ENCODE data around the gene GAS2.

DNA sequence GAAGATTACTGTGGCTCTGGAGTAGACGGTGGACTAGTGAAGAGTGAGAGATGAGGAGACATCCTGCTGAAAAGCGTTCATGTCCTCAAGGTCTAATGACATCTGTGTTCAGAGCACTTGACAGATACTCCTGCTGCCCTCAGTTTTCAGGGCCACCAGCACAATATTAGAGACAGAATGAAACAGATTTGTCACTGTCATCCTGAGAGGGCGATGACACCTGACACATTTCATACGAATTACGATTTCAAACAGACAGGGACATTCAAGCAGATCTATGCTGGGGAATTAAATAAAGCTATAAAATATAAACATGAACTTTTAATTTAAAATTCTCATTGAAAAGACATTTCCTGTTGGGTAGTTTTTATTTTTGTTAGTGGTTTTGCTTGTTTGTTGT is 134.1 kb downstream of the GAS2 start:
- TF ChIP-seq POLR2AphosphoS5 (IDR thresholded peaks at IDR 0.05; ENCODE audit: low read depth, low read length) = no peak
- TF ChIP-seq, protein P1, sequence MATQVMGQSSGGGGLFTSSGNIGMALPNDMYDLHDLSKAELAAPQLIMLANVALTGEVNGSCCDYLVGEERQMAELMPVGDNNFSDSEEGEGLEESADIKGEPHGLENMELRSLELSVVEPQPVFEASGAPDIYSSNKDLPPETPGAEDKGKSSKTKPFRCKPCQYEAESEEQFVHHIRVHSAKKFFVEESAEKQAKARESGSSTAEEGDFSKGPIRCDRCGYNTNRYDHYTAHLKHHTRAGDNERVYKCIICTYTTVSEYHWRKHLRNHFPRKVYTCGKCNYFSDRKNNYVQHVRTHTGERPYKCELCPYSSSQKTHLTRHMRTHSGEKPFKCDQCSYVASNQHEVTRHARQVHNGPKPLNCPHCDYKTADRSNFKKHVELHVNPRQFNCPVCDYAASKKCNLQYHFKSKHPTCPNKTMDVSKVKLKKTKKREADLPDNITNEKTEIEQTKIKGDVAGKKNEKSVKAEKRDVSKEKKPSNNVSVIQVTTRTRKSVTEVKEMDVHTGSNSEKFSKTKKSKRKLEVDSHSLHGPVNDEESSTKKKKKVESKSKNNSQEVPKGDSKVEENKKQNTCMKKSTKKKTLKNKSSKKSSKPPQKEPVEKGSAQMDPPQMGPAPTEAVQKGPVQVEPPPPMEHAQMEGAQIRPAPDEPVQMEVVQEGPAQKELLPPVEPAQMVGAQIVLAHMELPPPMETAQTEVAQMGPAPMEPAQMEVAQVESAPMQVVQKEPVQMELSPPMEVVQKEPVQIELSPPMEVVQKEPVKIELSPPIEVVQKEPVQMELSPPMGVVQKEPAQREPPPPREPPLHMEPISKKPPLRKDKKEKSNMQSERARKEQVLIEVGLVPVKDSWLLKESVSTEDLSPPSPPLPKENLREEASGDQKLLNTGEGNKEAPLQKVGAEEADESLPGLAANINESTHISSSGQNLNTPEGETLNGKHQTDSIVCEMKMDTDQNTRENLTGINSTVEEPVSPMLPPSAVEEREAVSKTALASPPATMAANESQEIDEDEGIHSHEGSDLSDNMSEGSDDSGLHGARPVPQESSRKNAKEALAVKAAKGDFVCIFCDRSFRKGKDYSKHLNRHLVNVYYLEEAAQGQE (IDR thresholded peaks at IDR 0.05; ENCODE audit: insufficient read depth in 1 of 2, low read depth in 2 of 2, low read length in 2 of 2) = no peak
- TF ChIP-seq TAF1 (IDR thresholded peaks at IDR 0.05; ENCODE audit: borderline replicate concordance, insufficient read depth, low read length) = no peak

All from PFSK-1 (cell line).